GM23338 (cell line): Measurements from ENCODE around the gene NCKAP5. TPM values are rescaled to one million over a fixed set of nuclear protein-coding genes. Genes with fewer than 3 reads are reported as not detected.

Experiments
- ATAC-seq: fragments of 200-7000 bp; cut with Tn5 transposase; 3 replicates; pipeline ENCODE4 v1.9.1; 2020
- DNase-seq: peaks from one replicate; pipeline ENCODE4 v3.0.0-alpha.2; 2015; ENCODE audit warnings: low spot score
- H2AFZ ChIP-seq: fragments of 200-600 bp; sonication (generic); 2 replicates; pipeline ENCODE4 v1.8.0; 2016; ENCODE audit warnings: antibody characterized with exemption, mild to moderate bottlenecking, moderate library complexity
- H3F3A ChIP-seq: fragments of 200-600 bp; sonication (generic); replicated peaks from 2 replicates; pipeline ENCODE4 v1.8.0; 2017; ENCODE audit warnings: antibody characterized with exemption, mixed run types, low read depth
- H3K27ac ChIP-seq: fragments of 200-600 bp; sonication (generic); 2 replicates; pipeline ENCODE4 v1.6.1; 2016; ENCODE audit warnings: low read depth
- H3K27me3 ChIP-seq: fragments of 200-600 bp; sonication (generic); 2 replicates; pipeline ENCODE4 v1.8.0; 2016; ENCODE audit warnings: mild to moderate bottlenecking, mixed run types, moderate library complexity; ENCODE audit not compliant: insufficient read depth
- H3K36me3 ChIP-seq: fragments of 200-600 bp; sonication (generic); 2 replicates; pipeline ENCODE4 v1.8.0; 2016; ENCODE audit warnings: mild to moderate bottlenecking; ENCODE audit not compliant: insufficient read depth
- H3K4me1 ChIP-seq: fragments of 200-600 bp; sonication (generic); 2 replicates; pipeline ENCODE4 v1.8.0; 2016; ENCODE audit warnings: mild to moderate bottlenecking, moderate library complexity; ENCODE audit not compliant: insufficient read depth
- H3K4me2 ChIP-seq: fragments of 200-600 bp; sonication (generic); 2 replicates; pipeline ENCODE4 v1.7.1; 2017; ENCODE audit warnings: mixed run types
- H3K4me3 ChIP-seq: fragments of 200-600 bp; sonication (generic); 2 replicates; pipeline ENCODE4 v1.6.1; 2016; ENCODE audit warnings: mixed run types
- H3K79me2 ChIP-seq: fragments of 200-600 bp; sonication (generic); replicated peaks from 2 replicates; pipeline ENCODE4 v1.8.0; 2017; ENCODE audit warnings: mild to moderate bottlenecking; ENCODE audit not compliant: insufficient read depth
- H3K9me2 ChIP-seq: fragments of 200-600 bp; sonication (generic); 2 replicates; pipeline ENCODE4 v1.8.0; 2017; ENCODE audit not compliant: insufficient read depth
- H4K20me1 ChIP-seq: fragments of 200-600 bp; sonication (generic); replicated peaks from 2 replicates; pipeline ENCODE4 v1.8.0; 2017; ENCODE audit warnings: mild to moderate bottlenecking; ENCODE audit not compliant: insufficient read depth
- H3K27ac Mint-ChIP-seq: 2 replicates; pipeline ENCODE4 v1.8.0; 2020; ENCODE audit warnings: inconsistent platforms, mild to moderate bottlenecking, moderate library complexity, mixed read lengths
- H3K27me3 Mint-ChIP-seq: 3 replicates; pipeline ENCODE4 v1.8.0; 2022; ENCODE audit warnings: low read depth, mild to moderate bottlenecking, moderate library complexity, mixed read lengths, inconsistent platforms; ENCODE audit not compliant: insufficient read depth, poor library complexity
- H3K36me3 Mint-ChIP-seq: 3 replicates; pipeline ENCODE4 v1.8.0; 2021; ENCODE audit warnings: low read depth, mild to moderate bottlenecking, inconsistent platforms, moderate library complexity, mixed read lengths
- H3K4me1 Mint-ChIP-seq: 3 replicates; pipeline ENCODE4 v1.8.0; 2020; ENCODE audit warnings: mild to moderate bottlenecking, inconsistent platforms, mixed read lengths
- H3K4me3 Mint-ChIP-seq: 3 replicates; pipeline ENCODE4 v1.8.0; 2021; ENCODE audit warnings: moderate library complexity, mild to moderate bottlenecking, inconsistent platforms, mixed read lengths
- H3K9me3 Mint-ChIP-seq: 3 replicates; pipeline ENCODE4 v1.8.0; 2020; ENCODE audit warnings: moderate library complexity, mild to moderate bottlenecking, inconsistent platforms, mixed read lengths
- CREB1 ChIP-seq: fragments of 250-450 bp; sonication (Bioruptor Pico); IDR thresholded peaks from 2 replicates; pipeline ENCODE4 v1.5.0; 2020; ENCODE audit warnings: low read depth, mild to moderate bottlenecking, moderate library complexity
- ETS1 ChIP-seq: IDR thresholded peaks from 2 replicates; pipeline ENCODE4 v1.6.1; 2016; ENCODE audit warnings: antibody characterized with exemption
- EZH2 ChIP-seq: fragments of 200-600 bp; sonication (generic); IDR thresholded peaks from one replicate; pipeline ENCODE4 v1.8.0; 2017; ENCODE audit warnings: antibody characterized with exemption, mild to moderate bottlenecking, low read depth; ENCODE audit not compliant: unreplicated experiment
- EZH2phosphoT487 ChIP-seq: fragments of 200-600 bp; sonication (generic); IDR thresholded peaks from one replicate; pipeline ENCODE4 v1.8.1; 2018; ENCODE audit warnings: antibody characterized with exemption; ENCODE audit not compliant: unreplicated experiment
- POLR2AphosphoS5 ChIP-seq: IDR thresholded peaks from 2 replicates; pipeline ENCODE4 v1.6.1; 2016; ENCODE audit warnings: antibody characterized with exemption, low read depth
- ZNF114 ChIP-seq: fragments of 250-450 bp; sonication (Bioruptor Pico); IDR thresholded peaks from 2 replicates; pipeline ENCODE4 v1.5.0; 2020; ENCODE audit warnings: mild to moderate bottlenecking, moderate library complexity
- ZNF331 ChIP-seq: fragments of 250-450 bp; sonication (Bioruptor Pico); IDR thresholded peaks from 2 replicates; pipeline ENCODE4 v1.5.0; 2020; ENCODE audit warnings: low read depth, mild to moderate bottlenecking, moderate library complexity
- polyA plus RNA-seq: library from polyadenylated mRNA; unstranded; fragments of >200 nt; fragmentation: Nextera tagmentation; extraction: Ambion mirVana; gene quantifications from 2 replicates; pipeline ENCODE4 v1.2.1, GENCODE V29; 2016
- total RNA-seq: library from RNA; depleted of rRNA; stranded (reverse); fragments of >200 nt; shearing (Covaris generic); gene quantifications from 2 replicates; pipeline ENCODE4 v1.2.3, GENCODE V29; 2014
- TF ChIP-seq, protein P1 (sequence below), 2 experiments: fragments of 200-600 bp in 1 of 2; sonication (generic) in 1 of 2; conservative IDR thresholded peaks; 2 replicates each; pipeline versions ENCODE4 v1.5.1 to v1.6.1; 2016 to 2017; ENCODE audit warnings: antibody characterized with exemption in 2 of 2, low read depth in 2 of 2, mild to moderate bottlenecking in 2 of 2, moderate library complexity in 1 of 2
- TF ChIP-seq, protein P2 (sequence below): IDR thresholded peaks from one replicate; pipeline ENCODE4 v1.6.1; 2018; ENCODE audit warnings: antibody characterized with exemption; ENCODE audit not compliant: unreplicated experiment

The NCKAP5 gene
- total and polyA plus RNA-seq, 2 experiments from 2014 or later: 0.34 to 0.73 TPM

GRCh38 chr2:133518700-133519344 lies 49.4 kb downstream of the NCKAP5 start (continued):
- no peak for TF ChIP-seq ZNF331 (CRISPR knock-in tag)
- no peak for TF ChIP-seq EZH2

GRCh38 chr2:133517876-133518275 lies 50.4 kb downstream of the NCKAP5 start:
- Histone ChIP-seq H3K4me1 (no peaks in the 10 kb centered on the region), H3K27me3 (peaks cover 32% of the 10 kb centered on the region), H3K9me2 (no peaks in the 10 kb centered on the region), H4K20me1 (0 out of 2 replicates have a peak, but pooled peaks cover 7% of the 10 kb centered on the region), H2AFZ (no peak overlapping the region), H3K27ac (no peak overlapping the region), H3K36me3 (no peaks in the 10 kb centered on the region), H3K4me2 (no peak overlapping the region), H3K4me3 (no peak overlapping the region), H3K79me2 (no peaks in the 10 kb centered on the region), H3F3A (no peaks in the 10 kb centered on the region)
- TF ChIP-seq ZNF331 (CRISPR knock-in tag) (no peak), ZNF114 (CRISPR knock-in tag) (no peak), POLR2AphosphoS5 (no peak), EZH2phosphoT487 (no peak), CREB1 (CRISPR knock-in tag) (no peak), ETS1 (no peak)
- TF ChIP-seq, protein P1, sequence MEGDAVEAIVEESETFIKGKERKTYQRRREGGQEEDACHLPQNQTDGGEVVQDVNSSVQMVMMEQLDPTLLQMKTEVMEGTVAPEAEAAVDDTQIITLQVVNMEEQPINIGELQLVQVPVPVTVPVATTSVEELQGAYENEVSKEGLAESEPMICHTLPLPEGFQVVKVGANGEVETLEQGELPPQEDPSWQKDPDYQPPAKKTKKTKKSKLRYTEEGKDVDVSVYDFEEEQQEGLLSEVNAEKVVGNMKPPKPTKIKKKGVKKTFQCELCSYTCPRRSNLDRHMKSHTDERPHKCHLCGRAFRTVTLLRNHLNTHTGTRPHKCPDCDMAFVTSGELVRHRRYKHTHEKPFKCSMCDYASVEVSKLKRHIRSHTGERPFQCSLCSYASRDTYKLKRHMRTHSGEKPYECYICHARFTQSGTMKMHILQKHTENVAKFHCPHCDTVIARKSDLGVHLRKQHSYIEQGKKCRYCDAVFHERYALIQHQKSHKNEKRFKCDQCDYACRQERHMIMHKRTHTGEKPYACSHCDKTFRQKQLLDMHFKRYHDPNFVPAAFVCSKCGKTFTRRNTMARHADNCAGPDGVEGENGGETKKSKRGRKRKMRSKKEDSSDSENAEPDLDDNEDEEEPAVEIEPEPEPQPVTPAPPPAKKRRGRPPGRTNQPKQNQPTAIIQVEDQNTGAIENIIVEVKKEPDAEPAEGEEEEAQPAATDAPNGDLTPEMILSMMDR (conservative IDR thresholded peaks at IDR 0.05; ENCODE audit: low read depth in 2 of 2): no peak
- TF ChIP-seq, protein P2, sequence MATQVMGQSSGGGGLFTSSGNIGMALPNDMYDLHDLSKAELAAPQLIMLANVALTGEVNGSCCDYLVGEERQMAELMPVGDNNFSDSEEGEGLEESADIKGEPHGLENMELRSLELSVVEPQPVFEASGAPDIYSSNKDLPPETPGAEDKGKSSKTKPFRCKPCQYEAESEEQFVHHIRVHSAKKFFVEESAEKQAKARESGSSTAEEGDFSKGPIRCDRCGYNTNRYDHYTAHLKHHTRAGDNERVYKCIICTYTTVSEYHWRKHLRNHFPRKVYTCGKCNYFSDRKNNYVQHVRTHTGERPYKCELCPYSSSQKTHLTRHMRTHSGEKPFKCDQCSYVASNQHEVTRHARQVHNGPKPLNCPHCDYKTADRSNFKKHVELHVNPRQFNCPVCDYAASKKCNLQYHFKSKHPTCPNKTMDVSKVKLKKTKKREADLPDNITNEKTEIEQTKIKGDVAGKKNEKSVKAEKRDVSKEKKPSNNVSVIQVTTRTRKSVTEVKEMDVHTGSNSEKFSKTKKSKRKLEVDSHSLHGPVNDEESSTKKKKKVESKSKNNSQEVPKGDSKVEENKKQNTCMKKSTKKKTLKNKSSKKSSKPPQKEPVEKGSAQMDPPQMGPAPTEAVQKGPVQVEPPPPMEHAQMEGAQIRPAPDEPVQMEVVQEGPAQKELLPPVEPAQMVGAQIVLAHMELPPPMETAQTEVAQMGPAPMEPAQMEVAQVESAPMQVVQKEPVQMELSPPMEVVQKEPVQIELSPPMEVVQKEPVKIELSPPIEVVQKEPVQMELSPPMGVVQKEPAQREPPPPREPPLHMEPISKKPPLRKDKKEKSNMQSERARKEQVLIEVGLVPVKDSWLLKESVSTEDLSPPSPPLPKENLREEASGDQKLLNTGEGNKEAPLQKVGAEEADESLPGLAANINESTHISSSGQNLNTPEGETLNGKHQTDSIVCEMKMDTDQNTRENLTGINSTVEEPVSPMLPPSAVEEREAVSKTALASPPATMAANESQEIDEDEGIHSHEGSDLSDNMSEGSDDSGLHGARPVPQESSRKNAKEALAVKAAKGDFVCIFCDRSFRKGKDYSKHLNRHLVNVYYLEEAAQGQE: no peak
- Mint-ChIP-seq H3K9me3 (no peaks in the 10 kb centered on the region), H3K4me3 (no peak overlapping the region), H3K27me3 (peaks cover 10% of the 10 kb centered on the region), H3K27ac (no peak overlapping the region), H3K36me3 (no peaks in the 10 kb centered on the region), H3K4me1 (peaks cover 5% of the 10 kb centered on the region; the same call in 2 of the 3 replicates)
- ATAC-seq: no peak
- DNase-seq: no peak
